Fibroblast of upper back skin (primary cell): Measurements from ENCODE around the gene DLX2.
A peak's percentile ranks its signal among the peaks of the same experiment; 100 is the strongest.

Experiments used
- DNase-seq: peaks from one replicate; pipeline ENCODE4 v3.0.0-alpha.2; 2013

The DLX2 gene

GRCh38 chr2:172107690-172108586 lies 5.2 kb upstream of the DLX2 start:
- no peak for DNase-seq

- DNase-seq: peak; percentile 46
Observed at GRCh38 chr2:172106108-172106961, 3.6 kb upstream of the DLX2 start.

GRCh38 chr2:172105471-172106107 lies 2.9 kb upstream of the DLX2 start:
- no peak for DNase-seq

- peak; percentile 81 for DNase-seq
Observed at GRCh38 chr2:172103471-172104272, 972 bp upstream of the DLX2 start.

GRCh38 chr2:172101821-172102390 lies 794 bp downstream of the DLX2 start:
- no peak for DNase-seq

- peak; percentile 31 for DNase-seq
Observed at GRCh38 chr2:172100935-172101820, 1.5 kb downstream of the DLX2 start.

GRCh38 chr2:172100080-172100934 lies 2.4 kb downstream of the DLX2 start:
- no peak for DNase-seq

- no peak for DNase-seq
Observed at GRCh38 chr2:172099472-172100079, 3.1 kb downstream of the DLX2 start.

GRCh38 chr2:172098650-172099471 lies 3.8 kb downstream of the DLX2 start:
- DNase-seq: peak; percentile 80

- no peak for DNase-seq
Observed at GRCh38 chr2:172098287-172098649, 4.4 kb downstream of the DLX2 start.

GRCh38 chr2:172097557-172098131 lies 5.1 kb downstream of the DLX2 start:
- no peak for DNase-seq

GRCh38 chr2:172096626-172097547 lies 5.8 kb downstream of the DLX2 start:
- peak; percentile 76 for DNase-seq

- DNase-seq: peak; percentile 21
Observed at GRCh38 chr2:172095905-172096625, 6.6 kb downstream of the DLX2 start.

- DNase-seq: peak; percentile 88
Observed at GRCh38 chr2:172095146-172095904, 7.4 kb downstream of the DLX2 start.

GRCh38 chr2:172094294-172095145 lies 8.2 kb downstream of the DLX2 start:
- peak; percentile 23 for DNase-seq
